HG02970 (cell line): Measurements from ENCODE around the gene CPSF7.
A peak's percentile ranks its signal among the peaks of the same experiment; 100 is the strongest.
"Not testable (repeated sequence)": the region's sequence is repeated elsewhere in the genome, so short reads cannot be mapped to it uniquely, and the experiment has no call there.

Experiments used
- ATAC-seq: cut with Tn5 transposase; IDR thresholded peaks from one replicate; pipeline ENCODE4 v1.9.1; 2021; ENCODE audit warnings: mild to moderate bottlenecking, moderate library complexity, moderate number of reproducible peaks; ENCODE audit not compliant: unreplicated experiment, low FRiP score

Gene CPSF7

GRCh38 chr11:61390161-61390560 is 39.6 kb downstream of the CPSF7 start:
- ATAC-seq, result no peak

- no peak for ATAC-seq
These were observed 45.2 kb downstream of the CPSF7 start for GRCh38 chr11:61384271-61385242.

- ATAC-seq, result not testable (repeated sequence)
These were observed 45.9 kb downstream of the CPSF7 start for GRCh38 chr11:61383859-61384258.

- no peak for ATAC-seq
These were observed 48.9 kb downstream of the CPSF7 start for GRCh38 chr11:61380884-61381283.

GRCh38 chr11:61378713-61379313 is 51.0 kb downstream of the CPSF7 start:
- ATAC-seq, result no peak

- no peak for ATAC-seq
These were observed 52.2 kb downstream of the CPSF7 start for GRCh38 chr11:61377461-61378160.

- no peak for ATAC-seq
These were observed 54.0 kb downstream of the CPSF7 start for GRCh38 chr11:61375761-61376108.

GRCh38 chr11:61372659-61373420 is 56.9 kb downstream of the CPSF7 start:
- ATAC-seq, result no peak

- ATAC-seq, result no peak
These were observed 59.3 kb downstream of the CPSF7 start for GRCh38 chr11:61370349-61371005.

- ATAC-seq, result no peak
These were observed 60.1 kb downstream of the CPSF7 start for GRCh38 chr11:61369372-61370348.

- ATAC-seq, result no peak
These were observed 61.1 kb downstream of the CPSF7 start for GRCh38 chr11:61368646-61369045.

GRCh38 chr11:61367406-61367805 is 62.4 kb downstream of the CPSF7 start:
- ATAC-seq, result no peak

GRCh38 chr11:61364012-61364675 is 65.6 kb downstream of the CPSF7 start:
- ATAC-seq, result no peak

GRCh38 chr11:61362542-61362875 is 67.3 kb downstream of the CPSF7 start:
- ATAC-seq, result no peak

- ATAC-seq, result peak; percentile 77
These were observed 67.8 kb downstream of the CPSF7 start, which contains the start of the genes CYB561A3 and TMEM138 for GRCh38 chr11:61361741-61362541. TSS of gene CYB561A3 (minus strand) at chr11:61361882. CDS start at chr11:61356713, 5,169 bp downstream. TSS of gene TMEM138 (plus strand) at chr11:61362374. CDS start at chr11:61364391, 2,017 bp downstream.

GRCh38 chr11:61361237-61361740 is 68.5 kb downstream of the CPSF7 start:
- peak; percentile 1 for ATAC-seq

GRCh38 chr11:61359516-61359915 is 70.3 kb downstream of the CPSF7 start:
- no peak for ATAC-seq
